ENCODE results near the gene PRKCD.

PRKCD gene

DNA sequence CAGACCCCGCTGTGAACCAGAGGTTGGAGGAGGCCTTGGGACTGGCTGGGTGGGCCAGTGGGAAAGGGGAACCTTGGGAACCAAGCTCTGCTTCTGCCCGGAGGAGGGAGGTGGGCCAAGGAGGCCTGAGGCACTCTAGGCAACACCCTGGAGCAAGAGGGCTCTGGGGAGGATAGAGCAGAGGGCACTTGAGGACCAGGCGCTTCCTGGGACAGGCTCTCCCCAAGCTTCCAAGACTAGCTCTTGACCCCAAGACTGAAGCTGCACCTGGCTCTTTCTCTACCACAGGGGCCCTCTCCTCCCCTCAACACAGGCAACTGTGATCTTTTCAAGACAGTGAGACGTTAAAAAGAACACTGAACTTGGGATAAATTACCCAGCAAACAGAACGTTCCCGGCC, 74.5 kb downstream of the PRKCD start:
- no peak for DNase-seq
- in situ Hi-C loops (cut with HindIII; ENCODE audit: low pct_ligation_motif_present, low pct_unique_long_range_greater_than_20kb, low sequenced_read_pairs), result no loop called here

DNA sequence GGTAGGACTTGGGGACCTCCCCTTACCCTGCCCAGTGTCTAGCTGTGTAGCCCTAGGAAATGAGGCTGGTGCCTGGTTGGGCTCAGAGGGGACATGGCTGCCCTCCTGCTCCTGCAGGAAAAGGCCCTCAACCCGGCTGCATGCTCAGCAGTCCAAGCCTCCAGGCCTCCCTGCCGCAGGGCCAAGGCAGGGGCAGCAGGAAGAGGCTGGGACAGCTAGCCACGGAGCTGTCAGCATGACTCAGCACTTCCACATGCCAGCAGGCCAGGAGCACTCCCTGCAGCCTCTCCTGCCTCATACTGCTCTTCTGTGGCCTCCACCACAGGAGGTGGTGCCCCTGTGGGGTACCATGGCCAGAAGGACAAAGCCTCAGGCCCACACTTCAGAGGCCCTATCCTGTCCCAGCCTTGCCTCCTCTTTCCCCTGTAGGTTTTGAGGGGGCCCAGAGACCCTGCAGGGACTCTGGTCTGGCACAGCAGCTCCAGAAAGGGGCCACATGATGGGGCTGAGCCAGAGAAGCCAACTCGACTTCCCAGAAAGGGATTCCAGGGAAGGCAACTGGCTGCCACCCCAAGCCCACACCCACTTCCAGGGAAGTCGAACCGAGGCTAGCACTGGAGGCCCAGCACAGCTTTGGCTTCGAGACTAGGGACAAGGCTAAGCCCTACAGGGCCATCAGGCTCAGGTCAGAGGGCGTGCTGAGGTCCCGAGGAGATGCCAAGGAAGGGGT, 75.3 kb downstream of the PRKCD start:
- peak; percentile 76 for DNase-seq
- in situ Hi-C loops (cut with HindIII; ENCODE audit: low pct_ligation_motif_present, low pct_unique_long_range_greater_than_20kb, low sequenced_read_pairs), result no loop called here

DNA sequence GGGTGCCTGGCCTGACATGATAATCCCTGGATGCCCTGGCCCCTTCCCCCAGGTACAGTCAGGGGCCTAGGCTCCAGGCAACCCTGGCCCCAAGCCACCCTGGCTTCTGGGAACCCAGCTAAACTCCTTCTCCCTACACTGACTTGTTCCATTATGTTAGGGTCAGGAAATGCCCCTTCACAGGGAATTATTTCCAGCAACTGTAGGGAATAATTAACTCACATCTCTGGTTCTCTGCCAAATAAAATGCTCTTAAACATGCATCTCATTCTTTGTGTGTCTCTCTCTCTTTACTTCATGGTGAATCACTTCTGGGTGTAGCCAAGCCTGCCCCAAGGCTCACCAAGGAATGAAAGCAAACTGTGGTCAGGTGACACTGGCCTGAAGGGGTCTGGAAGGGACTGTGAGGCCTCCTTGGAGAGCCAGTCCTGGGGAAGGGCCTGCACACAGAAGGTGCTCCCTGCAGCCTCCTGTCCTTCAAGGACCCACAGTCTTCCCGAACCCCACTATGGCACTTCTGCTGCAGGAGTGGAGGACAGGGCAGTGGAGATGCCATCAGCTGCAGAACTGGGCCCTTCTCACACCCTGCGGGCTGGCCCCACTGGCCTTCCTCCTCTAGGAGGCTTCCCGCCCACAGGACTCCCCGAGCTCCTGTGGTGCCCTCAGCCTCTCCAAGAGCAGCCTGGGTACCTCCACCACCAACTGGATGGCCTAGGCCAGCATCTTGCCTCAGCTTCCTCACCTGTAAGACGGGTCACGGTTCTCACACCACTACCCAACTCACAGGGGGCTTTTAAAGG, 77.2 kb downstream of the PRKCD start:
- peak; percentile 96 for DNase-seq
- in situ Hi-C loops (cut with HindIII; ENCODE audit: low pct_ligation_motif_present, low pct_unique_long_range_greater_than_20kb, low sequenced_read_pairs), result no loop called here

DNA sequence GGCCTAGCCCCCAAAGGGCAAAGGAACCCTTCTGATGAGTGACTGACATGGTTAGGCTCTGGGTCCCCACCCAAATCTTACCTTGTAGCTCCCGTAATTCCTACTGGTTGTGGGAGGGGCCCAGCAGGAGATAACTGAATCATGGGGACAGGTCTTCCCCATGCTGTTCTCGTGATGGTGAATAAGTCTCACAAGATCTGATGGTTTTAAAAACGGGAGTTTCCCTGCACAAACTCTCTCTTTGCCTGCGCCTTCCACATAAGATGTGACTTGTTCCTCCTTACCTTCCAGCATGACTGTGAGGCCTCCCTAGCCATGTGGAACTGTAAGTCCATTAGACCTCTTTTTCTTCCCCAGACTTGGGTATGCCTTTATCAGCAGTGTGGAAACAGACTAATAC, 77.9 kb downstream of the PRKCD start:
- DNase-seq, result no peak
- in situ Hi-C loops (cut with HindIII; ENCODE audit: low pct_ligation_motif_present, low pct_unique_long_range_greater_than_20kb, low sequenced_read_pairs), result no loop called here

DNA sequence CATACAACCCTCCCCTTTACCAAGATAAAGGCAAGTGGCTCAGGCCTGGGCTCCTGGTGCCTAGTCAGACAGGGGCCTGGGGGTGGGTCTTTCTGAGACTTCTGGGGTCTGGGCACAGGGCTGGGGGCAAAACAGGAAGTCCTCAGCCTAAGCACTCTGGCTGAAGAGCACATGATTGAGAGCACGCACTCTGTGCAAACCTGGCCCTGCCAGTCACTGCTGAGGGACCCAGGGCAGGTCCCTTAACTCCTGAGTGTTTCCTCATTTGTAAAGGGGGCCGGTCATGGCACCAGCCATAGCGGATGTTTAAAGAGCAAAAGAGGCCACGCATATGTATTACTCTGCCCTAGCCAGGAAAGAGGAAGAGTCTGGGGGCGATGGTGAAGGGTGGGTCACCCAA, 78.8 kb downstream of the PRKCD start:
- DNase-seq, result no peak
- in situ Hi-C loops (cut with HindIII; ENCODE audit: low pct_ligation_motif_present, low pct_unique_long_range_greater_than_20kb, low sequenced_read_pairs), result no loop called here

DNA sequence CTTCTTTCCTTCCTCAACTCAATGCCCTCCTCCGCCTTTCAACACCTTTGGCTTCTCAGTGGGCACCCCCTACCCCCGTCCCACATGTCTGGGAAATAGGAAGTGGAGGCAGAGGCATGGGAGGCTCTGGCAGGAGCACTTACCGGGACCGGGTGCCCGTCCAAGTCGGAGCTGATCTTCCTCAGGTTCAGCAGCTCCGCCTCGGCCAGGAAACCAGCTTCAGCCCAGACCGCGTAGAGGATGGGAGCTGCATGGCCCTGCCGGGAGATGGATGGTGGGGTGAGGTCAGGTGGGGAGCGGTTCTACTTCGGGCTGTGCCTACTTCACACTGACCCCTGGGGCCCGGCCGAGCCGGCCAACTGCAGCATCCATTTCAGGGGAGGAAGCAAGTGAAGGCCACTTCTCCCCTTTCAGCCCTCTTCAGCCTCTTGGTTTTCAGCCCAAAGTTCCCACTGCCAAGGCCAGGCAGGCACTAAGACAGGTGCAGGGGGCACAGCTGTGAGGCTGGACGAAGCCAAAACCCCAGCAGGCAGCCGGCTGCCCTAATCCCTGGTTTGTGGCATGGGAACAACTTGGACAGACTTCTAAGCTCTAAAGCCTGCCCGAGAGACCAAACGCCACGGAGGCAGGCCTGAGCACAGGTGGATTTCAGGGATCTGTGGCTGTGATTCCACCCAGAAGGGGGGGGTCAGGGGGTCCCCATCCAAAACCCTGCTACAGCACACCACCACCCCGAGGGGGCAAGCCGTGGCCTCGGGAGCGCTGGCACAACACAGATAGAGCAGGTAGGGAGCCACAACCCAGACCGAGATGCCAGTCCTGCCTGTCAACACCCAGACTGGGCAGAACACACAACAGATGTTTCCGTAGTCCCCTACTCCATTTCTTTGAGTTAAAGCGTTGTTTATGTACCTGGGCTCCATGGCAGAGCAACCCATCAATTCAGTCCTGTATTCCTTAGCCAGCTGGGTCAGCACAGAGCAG, 80.3 kb downstream of the PRKCD start:
- in situ Hi-C loops (cut with HindIII; ENCODE audit: low pct_ligation_motif_present, low pct_unique_long_range_greater_than_20kb, low sequenced_read_pairs), result no loop called here

DNA sequence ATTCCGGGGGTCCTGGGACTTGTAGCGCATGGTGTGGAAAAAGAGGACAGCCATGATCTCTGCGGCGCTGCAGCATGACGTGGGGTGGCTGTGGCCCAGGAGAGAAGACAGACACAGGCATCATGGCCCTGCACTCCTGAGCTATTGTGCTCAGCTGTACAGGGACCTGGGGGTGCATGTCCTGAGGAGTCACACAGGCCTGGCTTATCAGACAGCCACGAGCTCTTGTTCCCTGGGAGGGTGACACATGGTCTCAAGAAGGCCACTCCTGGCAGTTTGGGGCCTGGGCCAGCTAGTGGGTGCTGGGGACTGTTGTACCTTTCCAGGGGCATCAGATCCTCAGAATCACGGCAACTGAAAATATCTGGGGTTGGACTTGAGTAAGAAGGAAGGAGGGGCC, 81.1 kb downstream of the PRKCD start:
- in situ Hi-C loops (cut with HindIII; ENCODE audit: low pct_ligation_motif_present, low pct_unique_long_range_greater_than_20kb, low sequenced_read_pairs), result no loop called here
- no peak for DNase-seq

More for the DNA sequence above, 80.3 kb downstream of the PRKCD start:
- no peak for DNase-seq

All from ACHN (cell line).